Right atrium auricular region (tissue), 2 donors: ENCODE results near the gene AVL9. TPM values are rescaled to one million over a fixed set of nuclear protein-coding genes. Genes with fewer than 3 reads are reported as not detected.
"Not testable (repeated sequence)": the region's sequence is repeated elsewhere in the genome, so short reads cannot be mapped to it uniquely, and the experiment has no call there.

Experiments
- DNase-seq: peaks from one replicate; pipeline ENCODE4 v3.0.0-alpha.2; 2019; ENCODE audit warnings: low spot score
- H3K27ac ChIP-seq, 2 donors: fragments of 200-600 bp; sonication (generic); 1 replicate in 1 of 2; 2 replicates in 1 of 2; pipeline ENCODE4 v1.5.1; 2016 to 2019
- H3K27me3 ChIP-seq, 2 donors: fragments of 200-600 bp; sonication (generic); one replicate each; pipeline versions ENCODE4 v1.5.1 to v1.6.0; 2017 to 2019
- H3K36me3 ChIP-seq: fragments of 200-600 bp; sonication (generic); one replicate; pipeline ENCODE4 v1.5.1; 2016
- H3K4me1 ChIP-seq, 2 donors: fragments of 200-600 bp; sonication (generic); one replicate each; pipeline versions ENCODE4 v1.5.1 to v1.6.0; 2017 to 2019
- H3K4me3 ChIP-seq, 2 donors: fragments of 200-600 bp; sonication (generic); 1 replicate in 1 of 2; 2 replicates in 1 of 2; pipeline ENCODE4 v1.5.1; 2017 to 2019; ENCODE audit warnings: mild to moderate bottlenecking in 1 of 2, moderate library complexity in 1 of 2
- H3K9me3 ChIP-seq, 2 donors: fragments of 200-600 bp; sonication (generic); one replicate each; pipeline ENCODE4 v1.5.1; 2019
- CTCF ChIP-seq, 2 donors: fragments of 200-600 bp; sonication (generic); IDR thresholded peaks; one replicate each; pipeline ENCODE4 v1.5.1; 2019; ENCODE audit warnings: antibody characterized with exemption in 2 of 2
- total RNA-seq, 2 donors: library from RNA; depleted of rRNA; stranded (reverse); fragments of >200 nt; gene quantifications; one replicate each; pipeline ENCODE4 v1.1.0, GENCODE V29; 2016

The AVL9 gene
- total RNA-seq, 2 donors from 2014 or later: 10.1 to 14.3 TPM

GRCh38 chr7:32611201-32612099 lies 116.2 kb downstream of the AVL9 start:
- Histone ChIP-seq H3K4me1 (peaks cover 0 to 12% of the 10 kb centered on the region in 2 donors), H3K4me3 (no peak overlapping the region), H3K27ac (peak overlapping the region; percentile 20 to 44), H3K27me3 (no peaks in the 10 kb centered on the region), H3K36me3 (no peaks in the 10 kb centered on the region), H3K9me3 (no peaks in the 10 kb centered on the region)
- no peak for TF ChIP-seq CTCF (IDR thresholded peaks at IDR 0.05)
- no peak for DNase-seq

GRCh38 chr7:32616625-32617024 lies 121.3 kb downstream of the AVL9 start:
- Histone ChIP-seq H3K9me3 (no peaks in the 10 kb centered on the region), H3K27me3 (no peaks in the 10 kb centered on the region), H3K4me3 (no peak overlapping the region), H3K36me3 (no peaks in the 10 kb centered on the region), H3K4me1 (peaks cover 0 to 14% of the 10 kb centered on the region in 2 donors), H3K27ac (peak overlapping the region in 1 of 2 donors; percentile 23)
- no peak for TF ChIP-seq CTCF (IDR thresholded peaks at IDR 0.05)
- peak; percentile 72 for DNase-seq

GRCh38 chr7:32618470-32618869 lies 123.2 kb downstream of the AVL9 start:
- no peak for TF ChIP-seq CTCF (IDR thresholded peaks at IDR 0.05)
- H3K4me1 ChIP-seq: peaks cover 0 to 9% of the 10 kb centered on the region in 2 donors
- no peaks in the 10 kb centered on the region for H3K27me3 ChIP-seq
- H3K36me3 ChIP-seq: no peaks in the 10 kb centered on the region
- no peak for DNase-seq
- H3K9me3 ChIP-seq: no peaks in the 10 kb centered on the region
- H3K4me3 ChIP-seq: no peak overlapping the region
- H3K27ac ChIP-seq: no peak overlapping the region

GRCh38 chr7:32618987-32619386 lies 123.7 kb downstream of the AVL9 start:
- H3K27ac ChIP-seq: no peak overlapping the region
- H3K4me3 ChIP-seq: no peak overlapping the region
- DNase-seq: no peak
- no peaks in the 10 kb centered on the region for H3K36me3 ChIP-seq
- TF ChIP-seq CTCF (IDR thresholded peaks at IDR 0.05): no peak
- no peaks in the 10 kb centered on the region for H3K27me3 ChIP-seq
- H3K4me1 ChIP-seq: peaks cover 0 to 9% of the 10 kb centered on the region in 2 donors
- no peaks in the 10 kb centered on the region for H3K9me3 ChIP-seq

- H3K27me3 ChIP-seq, H3K9me3 ChIP-seq, H3K4me3 ChIP-seq, H3K27ac ChIP-seq, H3K36me3 ChIP-seq, DNase-seq, H3K4me1 ChIP-seq: not testable (repeated sequence)
Measured at GRCh38 chr7:32619416-32619815, 124.1 kb downstream of the AVL9 start.

GRCh38 chr7:32631021-32631420 lies 135.7 kb downstream of the AVL9 start:
- no peak overlapping the region for H3K27ac ChIP-seq
- no peaks in the 10 kb centered on the region for H3K36me3 ChIP-seq
- no peak for TF ChIP-seq CTCF (IDR thresholded peaks at IDR 0.05)
- no peaks in the 10 kb centered on the region for H3K9me3 ChIP-seq
- H3K4me3 ChIP-seq: no peak overlapping the region
- no peaks in the 10 kb centered on the region for H3K27me3 ChIP-seq
- DNase-seq: no peak
- no peaks in the 10 kb centered on the region for H3K4me1 ChIP-seq

GRCh38 chr7:32631590-32632497 lies 136.6 kb downstream of the AVL9 start:
- H3K4me3 ChIP-seq: not testable (repeated sequence)

GRCh38 chr7:32633446-32633845 lies 138.2 kb downstream of the AVL9 start:
- not testable (repeated sequence) for DNase-seq, H3K4me1 ChIP-seq, H3K27me3 ChIP-seq, H3K9me3 ChIP-seq, H3K36me3 ChIP-seq, H3K27ac ChIP-seq, H3K4me3 ChIP-seq

More at GRCh38 chr7:32631590-32632497, 136.6 kb downstream of the AVL9 start:
- not testable (repeated sequence) for H3K27ac ChIP-seq, H3K36me3 ChIP-seq, H3K27me3 ChIP-seq, H3K9me3 ChIP-seq, H3K4me1 ChIP-seq, DNase-seq
